NT2/D1 (cell line): ENCODE measurements around the gene TMEM26.

Experiments used
- DNase-seq: peaks from one replicate; pipeline ENCODE4 v3.0.0-alpha.2; 2011; ENCODE audit warnings: low read depth, low spot score
- H3K27me3 ChIP-seq: 2 replicates; pipeline ENCODE4 v1.6.0; 2011; ENCODE audit warnings: mild to moderate bottlenecking; ENCODE audit not compliant: insufficient read length, insufficient read depth
- H3K36me3 ChIP-seq: 2 replicates; pipeline ENCODE4 v1.6.1; 2011; ENCODE audit warnings: mild to moderate bottlenecking, low read length, mixed read lengths; ENCODE audit not compliant: insufficient read depth, insufficient read length
- H3K4me1 ChIP-seq: 2 replicates; pipeline ENCODE4 v1.5.1; 2011; ENCODE audit not compliant: insufficient read depth, insufficient read length
- H3K4me3 ChIP-seq: 2 replicates; pipeline ENCODE4 v1.5.1; 2011; ENCODE audit warnings: low read depth; ENCODE audit not compliant: insufficient read length
- H3K9ac ChIP-seq: 2 replicates; pipeline ENCODE4 v1.6.0; 2011; ENCODE audit warnings: low read depth; ENCODE audit not compliant: insufficient read length
- H3K9me3 ChIP-seq: 2 replicates; pipeline ENCODE4 v1.5.1; 2011; ENCODE audit warnings: mild to moderate bottlenecking, low read length; ENCODE audit not compliant: insufficient read depth
- SUZ12 ChIP-seq: IDR thresholded peaks from 2 replicates; pipeline ENCODE4 v1.6.1; 2011; ENCODE audit not compliant: insufficient read length, insufficient read depth; ENCODE audit errors: extremely low read depth
- YY1 ChIP-seq: IDR thresholded peaks from 2 replicates; pipeline ENCODE4 v1.6.1; 2011; ENCODE audit not compliant: insufficient read length, insufficient read depth
- ZNF274 ChIP-seq: IDR thresholded peaks from 2 replicates; pipeline ENCODE4 v1.6.1; 2011; ENCODE audit warnings: mild to moderate bottlenecking, low read depth, low read length

The TMEM26 gene

DNA sequence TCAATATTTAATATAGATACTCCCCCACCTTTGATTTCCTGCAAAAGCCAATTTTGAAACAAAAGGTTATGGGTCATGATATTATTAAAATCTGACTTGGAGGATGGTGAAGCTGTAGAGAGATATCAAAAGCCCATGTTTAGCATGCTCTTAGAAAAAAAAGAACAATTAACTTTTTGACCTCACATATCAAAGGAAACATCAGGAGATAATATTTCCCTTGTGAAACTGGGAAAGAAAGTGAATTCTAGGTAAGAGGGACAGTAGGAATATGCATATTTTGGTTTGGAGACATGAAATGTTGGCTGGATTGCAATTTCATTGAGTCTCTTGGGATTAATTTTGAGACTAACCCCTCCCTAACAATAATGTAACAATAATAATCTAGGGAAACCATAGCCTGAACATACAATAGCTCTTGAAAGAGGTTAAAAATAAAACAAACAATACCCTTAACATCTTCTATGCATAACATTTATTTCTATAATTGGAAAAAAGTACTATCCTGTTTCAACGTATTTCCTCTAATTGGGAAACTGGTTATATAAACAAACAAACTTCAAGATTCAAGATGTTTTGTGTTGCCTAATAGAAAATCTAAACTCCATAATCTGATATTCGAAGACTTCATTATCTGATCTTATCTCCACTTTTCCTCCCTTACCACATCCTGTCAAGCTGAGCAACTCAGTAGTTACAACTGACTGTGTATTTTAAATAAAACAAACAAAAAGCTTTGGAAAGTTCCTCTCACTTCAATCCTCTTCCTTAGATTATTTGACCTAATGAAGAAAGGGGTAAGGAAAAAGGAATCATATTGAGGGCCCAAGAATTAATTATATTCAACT is 14.8 kb downstream of the TMEM26 start:
- H3K36me3 ChIP-seq = no peaks in the 10 kb centered on the region
- H3K9me3 ChIP-seq = no peaks in the 10 kb centered on the region
- H3K9ac ChIP-seq = no peak overlapping the region
- no peak overlapping the region for H3K4me3 ChIP-seq
- no peaks in the 10 kb centered on the region for H3K27me3 ChIP-seq
- no peak for DNase-seq
- no peaks in the 10 kb centered on the region for H3K4me1 ChIP-seq
- TF ChIP-seq YY1 (no peak), SUZ12 (no peak), ZNF274 (no peak)

DNA sequence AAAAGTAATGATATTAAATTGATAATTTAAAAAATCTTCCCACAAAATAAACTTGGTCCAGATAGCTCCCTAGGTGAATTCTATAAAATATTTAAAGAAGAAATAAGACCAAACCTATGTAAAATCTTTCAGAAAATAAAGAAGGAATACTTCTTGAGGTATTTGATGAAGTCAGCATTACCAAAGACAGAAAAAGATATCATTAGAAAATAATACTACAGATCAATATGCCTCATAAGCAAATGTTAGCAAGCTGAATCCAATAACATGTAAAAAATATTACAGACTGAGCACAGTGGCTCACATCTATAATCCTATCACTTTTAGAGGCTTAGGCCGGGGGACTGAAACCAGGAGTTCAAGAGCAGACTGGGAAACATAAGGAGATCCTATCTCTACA is 30.0 kb downstream of the TMEM26 start:
- Histone ChIP-seq H3K36me3 (no peaks in the 10 kb centered on the region), H3K4me3 (no peak overlapping the region), H3K4me1 (no peaks in the 10 kb centered on the region), H3K27me3 (no peaks in the 10 kb centered on the region), H3K9me3 (0 out of 2 replicates have a peak, but pooled peaks cover 4% of the 10 kb centered on the region), H3K9ac (no peak overlapping the region)
- TF ChIP-seq ZNF274 (no peak), SUZ12 (no peak), YY1 (no peak)
- no peak for DNase-seq

DNA sequence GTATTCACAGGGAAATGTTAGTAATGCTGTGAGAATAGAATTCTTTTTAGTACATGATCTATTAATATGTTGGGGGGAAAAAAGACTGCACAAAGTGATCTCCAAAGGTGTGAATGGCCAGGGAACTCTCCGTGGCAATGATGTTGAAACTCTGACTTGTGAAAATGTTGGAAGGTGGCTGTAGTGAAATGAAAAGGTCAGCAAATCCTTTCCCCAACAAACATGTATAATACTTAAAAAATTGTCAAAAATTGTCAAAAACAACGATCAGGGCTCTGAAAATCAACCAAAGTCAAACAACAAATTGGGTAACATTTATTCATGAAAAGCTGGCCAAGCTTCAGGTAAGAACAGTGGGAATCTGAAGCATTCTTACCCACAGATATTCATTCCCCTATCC is 35.5 kb downstream of the TMEM26 start:
- H3K4me3 ChIP-seq = no peak overlapping the region
- no peak for DNase-seq
- H3K9ac ChIP-seq = no peak overlapping the region
- H3K36me3 ChIP-seq = no peaks in the 10 kb centered on the region
- H3K4me1 ChIP-seq = no peaks in the 10 kb centered on the region
- no peaks in the 10 kb centered on the region for H3K27me3 ChIP-seq
- H3K9me3 ChIP-seq = no peaks in the 10 kb centered on the region
- TF ChIP-seq ZNF274 (no peak), YY1 (no peak), SUZ12 (no peak)

DNA sequence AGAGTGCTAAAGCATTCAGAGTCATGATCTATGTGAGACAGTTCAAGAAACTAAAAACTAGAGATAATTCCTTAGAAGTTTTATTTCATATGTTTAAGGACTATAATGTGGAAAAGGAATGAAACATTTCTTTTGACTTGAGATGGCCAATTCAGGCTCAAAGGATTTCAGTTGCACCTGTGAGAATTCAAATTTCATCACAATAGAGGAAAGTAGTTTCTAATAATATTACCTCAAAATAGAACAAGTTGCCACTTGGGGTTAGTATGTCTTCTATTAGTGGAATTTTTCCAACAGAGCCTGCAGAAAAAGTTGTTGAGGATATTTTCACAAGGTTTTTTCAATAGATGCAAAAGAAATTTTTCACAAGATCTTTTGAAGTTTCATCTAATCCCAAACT is 37.4 kb downstream of the TMEM26 start:
- no peak for DNase-seq
- no peak overlapping the region for H3K4me3 ChIP-seq
- TF ChIP-seq ZNF274 = no peak
- no peak for TF ChIP-seq YY1
- TF ChIP-seq SUZ12 = no peak
- H3K9ac ChIP-seq = no peak overlapping the region
- H3K27me3 ChIP-seq = no peaks in the 10 kb centered on the region
- no peaks in the 10 kb centered on the region for H3K4me1 ChIP-seq
- H3K9me3 ChIP-seq = no peaks in the 10 kb centered on the region
- no peaks in the 10 kb centered on the region for H3K36me3 ChIP-seq

DNA sequence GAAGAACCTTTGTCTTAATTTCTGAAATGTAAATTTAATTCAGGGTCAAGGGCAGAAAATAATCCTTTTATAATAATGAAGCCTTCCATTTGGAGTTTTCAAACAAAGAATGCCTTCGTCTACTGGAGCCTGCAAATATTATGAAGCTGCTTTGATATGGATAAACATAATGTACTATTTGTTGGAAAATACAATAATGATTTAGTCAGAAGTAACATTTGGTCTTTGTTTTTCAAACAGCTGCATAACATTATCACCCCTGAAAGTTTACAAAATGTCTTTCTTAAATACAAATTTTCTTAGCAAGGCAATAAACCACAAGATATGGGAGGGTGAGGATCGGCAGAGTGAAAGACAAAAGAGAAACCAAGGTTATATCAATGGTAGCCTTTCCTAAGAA is 41.5 kb downstream of the TMEM26 start:
- no peaks in the 10 kb centered on the region for H3K27me3 ChIP-seq
- no peaks in the 10 kb centered on the region for H3K36me3 ChIP-seq
- TF ChIP-seq YY1 (no peak), SUZ12 (no peak), ZNF274 (no peak)
- H3K4me3 ChIP-seq = no peak overlapping the region
- no peak for DNase-seq
- H3K4me1 ChIP-seq = no peaks in the 10 kb centered on the region
- H3K9ac ChIP-seq = no peak overlapping the region
- no peaks in the 10 kb centered on the region for H3K9me3 ChIP-seq

DNA sequence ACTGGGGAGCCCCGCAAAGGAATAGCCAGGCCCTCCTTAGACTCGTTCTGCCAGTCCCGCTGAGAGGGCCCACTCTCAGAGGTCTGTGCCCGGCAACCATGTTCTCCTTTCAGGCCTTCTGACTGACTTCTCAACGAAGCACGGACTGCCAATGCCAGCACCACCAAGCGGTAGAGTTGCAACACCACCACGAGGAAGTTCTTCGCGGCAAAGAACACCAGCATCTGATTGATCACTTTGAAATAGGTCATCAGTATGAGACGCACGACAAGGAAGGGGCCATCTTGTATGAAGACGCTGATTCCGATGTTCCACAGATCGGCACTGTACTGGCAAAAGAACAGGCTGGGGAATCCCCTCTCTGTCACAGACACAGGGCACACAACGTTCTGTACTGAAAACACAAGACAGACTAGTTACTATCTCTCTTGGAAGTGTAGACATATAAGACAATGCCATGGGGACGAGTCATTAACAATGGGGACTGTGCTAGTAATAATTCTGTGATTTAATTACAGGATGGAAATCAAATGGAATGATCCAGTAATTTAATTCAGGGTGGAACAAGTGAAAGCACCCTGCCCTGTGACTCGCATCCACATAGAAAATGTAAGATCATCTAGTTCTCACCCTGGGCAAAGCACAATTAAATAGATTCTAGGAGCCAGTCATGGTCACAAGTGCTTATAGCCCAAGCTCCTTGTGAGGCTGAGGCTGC is 42.7 kb downstream of the TMEM26 start:
- no peaks in the 10 kb centered on the region for H3K9me3 ChIP-seq
- TF ChIP-seq ZNF274 (no peak), SUZ12 (no peak), YY1 (no peak)
- H3K9ac ChIP-seq = no peak overlapping the region
- H3K4me3 ChIP-seq = no peak overlapping the region
- H3K4me1 ChIP-seq = no peaks in the 10 kb centered on the region
- DNase-seq = no peak
- H3K36me3 ChIP-seq = no peaks in the 10 kb centered on the region
- H3K27me3 ChIP-seq = no peaks in the 10 kb centered on the region

DNA sequence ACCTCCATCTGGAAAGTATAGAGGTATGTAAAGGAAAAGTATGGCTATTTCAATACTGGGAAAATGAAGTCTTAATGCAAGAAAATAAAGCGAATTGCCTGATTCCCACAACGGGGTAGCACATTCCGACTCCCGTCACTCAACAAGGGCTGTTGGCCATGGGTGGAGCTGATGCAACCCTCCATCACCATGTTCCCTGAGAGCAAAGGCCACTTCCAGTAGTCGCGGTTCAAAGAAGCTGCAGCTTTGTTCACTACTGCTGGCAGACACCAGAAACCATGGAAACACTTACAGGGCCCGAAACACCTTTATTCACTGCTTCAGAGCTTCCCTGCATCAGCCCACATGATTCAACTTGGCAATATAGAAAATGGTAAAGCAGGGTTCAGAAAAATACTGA is 44.0 kb downstream of the TMEM26 start:
- Histone ChIP-seq H3K9ac (no peak overlapping the region), H3K4me3 (no peak overlapping the region), H3K4me1 (no peaks in the 10 kb centered on the region), H3K36me3 (no peaks in the 10 kb centered on the region), H3K9me3 (no peaks in the 10 kb centered on the region), H3K27me3 (no peaks in the 10 kb centered on the region)
- no peak for DNase-seq
- no peak for TF ChIP-seq SUZ12
- TF ChIP-seq ZNF274 = no peak
- TF ChIP-seq YY1 = no peak
